Measurements from ENCODE around the gene CDYL2. TPM values are rescaled to one million over a fixed set of nuclear protein-coding genes. Genes with fewer than 3 reads are reported as not detected.

CDYL2 gene
- polyA plus RNA-seq, 4 donors: 1.9 to 3.0 (median 2.8) TPM

- FAIRE-seq (no peak), DNase-seq (no peak)
- Histone ChIP-seq H3K36me3 (ENCODE audit: control insufficient read depth in 3 of 3, insufficient read depth in 2 of 3, low read depth in 1 of 3, low read length in 3 of 3) (peaks cover 0 to 23% (median 3%) of the 10 kb centered on the region in 3 donors), H3K27ac (ENCODE audit: low read depth in 1 of 3, low read length in 2 of 3) (no peak overlapping the region), H3K4me1 (ENCODE audit: control insufficient read depth in 3 of 3, insufficient read depth in 2 of 3, low read depth in 1 of 3, low read length in 2 of 3) (no peaks in the 10 kb centered on the region), H3K9me3 (ENCODE audit: control insufficient read depth in 2 of 2, insufficient read depth in 1 of 2, low read depth in 1 of 2, low read length in 1 of 2) (peaks cover 0 to 12% of the 10 kb centered on the region in 2 donors), H3K27me3 (ENCODE audit: control insufficient read depth in 3 of 3, insufficient read depth in 3 of 3, low read length in 3 of 3) (no peaks in the 10 kb centered on the region), H3K4me3 (ENCODE audit: low read depth in 1 of 3, low read length in 3 of 3) (no peak overlapping the region)
- 85 to 92% (median 89%) methylated on average over 7 of the region's 7 CpGs for WGBS, 3 donors
Observed at GRCh38 chr16:80681436-80681835, 123.0 kb downstream of the CDYL2 start.

- FAIRE-seq (no peak), DNase-seq (no peak)
- Histone ChIP-seq H3K27me3 (ENCODE audit: control insufficient read depth in 3 of 3, insufficient read depth in 3 of 3, low read length in 3 of 3) (no peaks in the 10 kb centered on the region), H3K36me3 (ENCODE audit: control insufficient read depth in 3 of 3, insufficient read depth in 2 of 3, low read depth in 1 of 3, low read length in 3 of 3) (peaks cover 0 to 23% (median 3%) of the 10 kb centered on the region in 3 donors), H3K4me1 (ENCODE audit: control insufficient read depth in 3 of 3, insufficient read depth in 2 of 3, low read depth in 1 of 3, low read length in 2 of 3) (no peaks in the 10 kb centered on the region), H3K9me3 (ENCODE audit: control insufficient read depth in 2 of 2, insufficient read depth in 1 of 2, low read depth in 1 of 2, low read length in 1 of 2) (peaks cover 0 to 12% of the 10 kb centered on the region in 2 donors), H3K4me3 (ENCODE audit: low read depth in 1 of 3, low read length in 3 of 3) (no peak overlapping the region), H3K27ac (ENCODE audit: low read depth in 1 of 3, low read length in 2 of 3) (no peak overlapping the region)
- 84 to 93% (median 89%) methylated on average over 6 of the region's 6 CpGs for WGBS, 3 donors
Observed at GRCh38 chr16:80680839-80681238, 123.6 kb downstream of the CDYL2 start.

- DNase-seq: no peak
- H3K27me3 ChIP-seq (ENCODE audit: control insufficient read depth in 3 of 3, insufficient read depth in 3 of 3, low read length in 3 of 3): no peaks in the 10 kb centered on the region
- peaks cover 0 to 11% of the 10 kb centered on the region in 2 donors for H3K9me3 ChIP-seq (ENCODE audit: control insufficient read depth in 2 of 2, insufficient read depth in 1 of 2, low read depth in 1 of 2, low read length in 1 of 2)
- H3K4me3 ChIP-seq (ENCODE audit: low read depth in 1 of 3, low read length in 3 of 3): no peak overlapping the region
- peaks cover 0 to 23% (median 3%) of the 10 kb centered on the region in 3 donors for H3K36me3 ChIP-seq (ENCODE audit: control insufficient read depth in 3 of 3, insufficient read depth in 2 of 3, low read depth in 1 of 3, low read length in 3 of 3)
- no peaks in the 10 kb centered on the region for H3K4me1 ChIP-seq (ENCODE audit: control insufficient read depth in 3 of 3, insufficient read depth in 2 of 3, low read depth in 1 of 3, low read length in 2 of 3)
- no peak overlapping the region for H3K27ac ChIP-seq (ENCODE audit: low read depth in 1 of 3, low read length in 2 of 3)
- 79 to 86% (median 79%) methylated on average over 7 of the region's 7 CpGs for WGBS, 3 donors
- no peak for FAIRE-seq
Observed at GRCh38 chr16:80680046-80680445, 124.4 kb downstream of the CDYL2 start.

- Histone ChIP-seq H3K36me3 (ENCODE audit: control insufficient read depth in 3 of 3, insufficient read depth in 2 of 3, low read depth in 1 of 3, low read length in 3 of 3) (peaks cover 0 to 6% (median 0%) of the 10 kb centered on the region in 3 donors), H3K4me1 (ENCODE audit: control insufficient read depth in 3 of 3, insufficient read depth in 2 of 3, low read depth in 1 of 3, low read length in 2 of 3) (no peaks in the 10 kb centered on the region), H3K27me3 (ENCODE audit: control insufficient read depth in 3 of 3, insufficient read depth in 3 of 3, low read length in 3 of 3) (no peaks in the 10 kb centered on the region), H3K4me3 (ENCODE audit: low read depth in 1 of 3, low read length in 3 of 3) (no peak overlapping the region), H3K27ac (ENCODE audit: low read depth in 1 of 3, low read length in 2 of 3) (no peak overlapping the region), H3K9me3 (ENCODE audit: control insufficient read depth in 2 of 2, insufficient read depth in 1 of 2, low read depth in 1 of 2, low read length in 1 of 2) (no peaks in the 10 kb centered on the region)
- FAIRE-seq (no peak), DNase-seq (no peak)
- WGBS, 3 donors: 93 to 100% (median 95%) methylated on average over 1 of the region's 1 CpG
Observed at GRCh38 chr16:80674884-80675283, 129.5 kb downstream of the CDYL2 start.

- no peak for FAIRE-seq
Observed at GRCh38 chr16:80672379-80672778, 132.0 kb downstream of the CDYL2 start.

GRCh38 chr16:80671281-80671849, 133.0 kb downstream of the CDYL2 start:
- Histone ChIP-seq H3K9me3 (ENCODE audit: control insufficient read depth in 2 of 2, insufficient read depth in 1 of 2, low read depth in 1 of 2, low read length in 1 of 2) (no peaks in the 10 kb centered on the region), H3K36me3 (ENCODE audit: control insufficient read depth in 3 of 3, insufficient read depth in 2 of 3, low read depth in 1 of 3, low read length in 3 of 3) (peaks cover 0 to 6% (median 0%) of the 10 kb centered on the region in 3 donors), H3K27ac (ENCODE audit: low read depth in 1 of 3, low read length in 2 of 3) (no peak overlapping the region), H3K4me1 (ENCODE audit: control insufficient read depth in 3 of 3, insufficient read depth in 2 of 3, low read depth in 1 of 3, low read length in 2 of 3) (no peaks in the 10 kb centered on the region), H3K4me3 (ENCODE audit: low read depth in 1 of 3, low read length in 3 of 3) (no peak overlapping the region), H3K27me3 (ENCODE audit: control insufficient read depth in 3 of 3, insufficient read depth in 3 of 3, low read length in 3 of 3) (no peaks in the 10 kb centered on the region)
- 75 to 80% (median 75%) methylated on average over 5 of the region's 5 CpGs for WGBS, 3 donors
- FAIRE-seq: no peak
- DNase-seq: no peak

More at GRCh38 chr16:80672379-80672778, 132.0 kb downstream of the CDYL2 start:
- Histone ChIP-seq H3K4me3 (ENCODE audit: low read depth in 1 of 3, low read length in 3 of 3) (no peak overlapping the region), H3K27me3 (ENCODE audit: control insufficient read depth in 3 of 3, insufficient read depth in 3 of 3, low read length in 3 of 3) (no peaks in the 10 kb centered on the region), H3K9me3 (ENCODE audit: control insufficient read depth in 2 of 2, insufficient read depth in 1 of 2, low read depth in 1 of 2, low read length in 1 of 2) (no peaks in the 10 kb centered on the region), H3K36me3 (ENCODE audit: control insufficient read depth in 3 of 3, insufficient read depth in 2 of 3, low read depth in 1 of 3, low read length in 3 of 3) (peaks cover 0 to 6% (median 0%) of the 10 kb centered on the region in 3 donors), H3K4me1 (ENCODE audit: control insufficient read depth in 3 of 3, insufficient read depth in 2 of 3, low read depth in 1 of 3, low read length in 2 of 3) (no peaks in the 10 kb centered on the region), H3K27ac (ENCODE audit: low read depth in 1 of 3, low read length in 2 of 3) (no peak overlapping the region)
- no peak for DNase-seq

- no peak overlapping the region for H3K27ac ChIP-seq (ENCODE audit: low read depth in 1 of 3, low read length in 2 of 3)
- no peaks in the 10 kb centered on the region for H3K27me3 ChIP-seq (ENCODE audit: control insufficient read depth in 3 of 3, insufficient read depth in 3 of 3, low read length in 3 of 3)
- no peak overlapping the region for H3K4me3 ChIP-seq (ENCODE audit: low read depth in 1 of 3, low read length in 3 of 3)
- H3K36me3 ChIP-seq (ENCODE audit: control insufficient read depth in 3 of 3, insufficient read depth in 2 of 3, low read depth in 1 of 3, low read length in 3 of 3): peaks cover 0 to 6% (median 0%) of the 10 kb centered on the region in 3 donors
- no peak for FAIRE-seq
- no peaks in the 10 kb centered on the region for H3K9me3 ChIP-seq (ENCODE audit: control insufficient read depth in 2 of 2, insufficient read depth in 1 of 2, low read depth in 1 of 2, low read length in 1 of 2)
- no peaks in the 10 kb centered on the region for H3K4me1 ChIP-seq (ENCODE audit: control insufficient read depth in 3 of 3, insufficient read depth in 2 of 3, low read depth in 1 of 3, low read length in 2 of 3)
- DNase-seq: no peak
- WGBS, 3 donors: 87 to 93% (median 88%) methylated on average over 20 of the region's 20 CpGs
Observed at GRCh38 chr16:80670170-80670865, 134.1 kb downstream of the CDYL2 start.

GRCh38 chr16:80669673-80670072, 134.7 kb downstream of the CDYL2 start:
- H3K27me3 ChIP-seq (ENCODE audit: control insufficient read depth in 3 of 3, insufficient read depth in 3 of 3, low read length in 3 of 3): no peaks in the 10 kb centered on the region
- FAIRE-seq: no peak
- DNase-seq: no peak
- H3K27ac ChIP-seq (ENCODE audit: low read depth in 1 of 3, low read length in 2 of 3): no peak overlapping the region
- H3K36me3 ChIP-seq (ENCODE audit: control insufficient read depth in 3 of 3, insufficient read depth in 2 of 3, low read depth in 1 of 3, low read length in 3 of 3): peaks cover 0 to 4% (median 0%) of the 10 kb centered on the region in 3 donors
- H3K4me3 ChIP-seq (ENCODE audit: low read depth in 1 of 3, low read length in 3 of 3): no peak overlapping the region
- no peaks in the 10 kb centered on the region for H3K9me3 ChIP-seq (ENCODE audit: control insufficient read depth in 2 of 2, insufficient read depth in 1 of 2, low read depth in 1 of 2, low read length in 1 of 2)
- no peaks in the 10 kb centered on the region for H3K4me1 ChIP-seq (ENCODE audit: control insufficient read depth in 3 of 3, insufficient read depth in 2 of 3, low read depth in 1 of 3, low read length in 2 of 3)
- 96 to 97% (median 96%) methylated on average over 6 of the region's 6 CpGs for WGBS, 3 donors
